Measurements from ENCODE around the gene SFMBT1. TPM values are rescaled to one million over a fixed set of nuclear protein-coding genes. Genes with fewer than 3 reads are reported as not detected.

Gene SFMBT1
- total and polyA plus RNA-seq, 9 of the 15 experiments (the other 6 are each of a cell fraction or from before 2014, with no cell fraction given): 0.76 to 6.6 (median 3.6) TPM

DNA sequence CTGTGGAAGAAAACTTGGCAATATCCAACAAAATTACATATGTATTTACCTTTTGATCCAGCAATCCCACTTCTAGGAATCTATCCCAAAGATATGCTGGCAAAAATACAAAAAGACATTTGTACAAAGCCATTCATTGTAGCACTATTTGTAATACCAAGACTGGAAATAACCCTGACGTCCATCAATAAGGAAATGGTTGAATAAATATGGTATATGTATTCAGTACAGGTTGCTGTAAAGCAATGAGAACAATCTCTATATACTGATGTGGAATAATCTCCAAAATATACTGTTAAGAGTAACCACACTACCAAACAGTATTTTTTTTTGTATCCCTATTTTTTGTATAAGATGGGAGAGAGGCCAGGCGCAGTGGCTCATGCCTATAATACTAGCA lies 83.7 kb downstream of the SFMBT1 start:
- Histone ChIP-seq H3K9me1 (ENCODE audit: control insufficient read depth, insufficient read depth, low read length) (no peaks in the 10 kb centered on the region), H3K9ac (ENCODE audit: insufficient read depth in 1 of 2, low read depth in 2 of 2, low read length in 2 of 2) (no peak overlapping the region), H3K4me2 (ENCODE audit: insufficient read depth, low read length) (no peak overlapping the region), H3K27ac (ENCODE audit: extremely low read depth, low read depth, low read length) (no peak overlapping the region), H3K4me1 (replicated peaks in 1 of 2; ENCODE audit: control insufficient read depth in 2 of 2, insufficient read depth in 2 of 2, low read length in 2 of 2) (no peaks in the 10 kb centered on the region), H4K20me1 (replicated peaks; ENCODE audit: control insufficient read depth, insufficient read depth, low read length) (no peaks in the 10 kb centered on the region), H3K36me3 (ENCODE audit: control insufficient read depth, insufficient read depth, low read length) (no peaks in the 10 kb centered on the region), H3K27me3 (ENCODE audit: control insufficient read depth in 2 of 2, insufficient read depth in 2 of 2, low read length in 2 of 2) (no peaks in the 10 kb centered on the region), H3K4me3 (no peak overlapping the region), H2AFZ (ENCODE audit: low read depth, low read length) (no peak overlapping the region), H3K9me3 (replicated peaks; ENCODE audit: control insufficient read depth, insufficient read depth, low read depth, low read length) (no peaks in the 10 kb centered on the region), H3K79me2 (ENCODE audit: control insufficient read depth, insufficient read depth, low read length) (no peaks in the 10 kb centered on the region)
- 79% methylated on average over 2 of the region's 2 CpGs for WGBS (ENCODE audit: insufficient coverage, low coverage, missing lambda C conversion rate)
- FAIRE-seq (no peak), ATAC-seq (no peak), DNase-seq (ENCODE audit: extremely low read depth in 1 of 4, low spot score in 3 of 4) (no peak)
- BruUV-seq (replicated peaks): no TSS peak
- ChIA-PET POLR2A (no interaction called here), CTCF (ENCODE audit: low intra/inter-chr PET ratio) (no interaction called here)
- intact Hi-C loops (cut with micrococcal nuclease): no loop called here
- in situ Hi-C loops (cut with MboI): no loop called here
- TF ChIP-seq SUPT5H (IDR thresholded peaks at IDR 0.05) (no peak), ZNF766 (CRISPR knock-in tag; conservative IDR thresholded peaks at IDR 0.05) (no peak), UBTF (IDR thresholded peaks at IDR 0.05; ENCODE audit: borderline replicate concordance in 1 of 2, low read depth in 2 of 2, low read length in 2 of 2) (no peak), ZBTB9 (CRISPR knock-in tag; IDR thresholded peaks at IDR 0.05) (no peak), ZNF217 (CRISPR knock-in tag; IDR thresholded peaks at IDR 0.05) (no peak), E4F1 (CRISPR knock-in tag; IDR thresholded peaks at IDR 0.05; ENCODE audit: borderline replicate concordance) (no peak), NFYB (IDR thresholded peaks at IDR 0.05; ENCODE audit: extremely low read depth, insufficient read length) (no peak), GATA2 (CRISPR knock-in tag; IDR thresholded peaks at IDR 0.05) (no peak), ZSCAN32 (CRISPR knock-in tag; IDR thresholded peaks at IDR 0.05) (no peak), CTBP1 (IDR thresholded peaks at IDR 0.05; ENCODE audit: borderline replicate concordance) (no peak), PHF21A (IDR thresholded peaks at IDR 0.05; ENCODE audit: borderline replicate concordance, low read depth) (no peak), THRAP3 (IDR thresholded peaks at IDR 0.05; ENCODE audit: borderline replicate concordance) (no peak), SMARCE1 (IDR thresholded peaks at IDR 0.05) (no peak), ZNF347 (CRISPR knock-in tag; IDR thresholded peaks at IDR 0.05; ENCODE audit: low read depth) (no peak), TRIM28 (IDR thresholded peaks at IDR 0.05) (no peak), TEAD1 (CRISPR knock-in tag; IDR thresholded peaks at IDR 0.05) (no peak), DIDO1 (tag; IDR thresholded peaks at IDR 0.05; ENCODE audit: low read depth) (no peak), RBBP5 (IDR thresholded peaks at IDR 0.05; ENCODE audit: borderline replicate concordance, insufficient read depth, low read length, poor library complexity, severe bottlenecking) (no peak)

Measured in K562 (cell line).